Smooth muscle cell (in vitro differentiated cells): Measurements from ENCODE around the gene CD44. TPM values are rescaled to one million over a fixed set of nuclear protein-coding genes. Genes with fewer than 3 reads are reported as not detected.

Experiments
- DNase-seq: peaks from one replicate; lab custom pipeline; 2025; ENCODE audit not compliant: unreplicated experiment; lab: John Stamatoyannopoulos, UW
- H2AFZ ChIP-seq: fragments of 200-600 bp; sonication (generic); 2 replicates; pipeline ENCODE4 v1.6.0; 2016; ENCODE audit warnings: antibody characterized with exemption, low read depth, mild to moderate bottlenecking
- H3F3A ChIP-seq: fragments of 200-600 bp; sonication (generic); 2 replicates; pipeline ENCODE4 v1.6.0; 2017; ENCODE audit warnings: antibody characterized with exemption, low read depth
- H3K27ac ChIP-seq: fragments of 200-600 bp; sonication (generic); 2 replicates; pipeline ENCODE4 v1.5.1; 2016; ENCODE audit warnings: low read depth, mild to moderate bottlenecking
- H3K27me3 ChIP-seq: fragments of 200-600 bp; sonication (generic); 2 replicates; pipeline ENCODE4 v1.6.1; 2016; ENCODE audit warnings: low read depth, mild to moderate bottlenecking
- H3K36me3 ChIP-seq: fragments of 200-600 bp; sonication (generic); 2 replicates; pipeline ENCODE4 v1.5.1; 2016; ENCODE audit warnings: low read depth
- H3K4me1 ChIP-seq: fragments of 200-600 bp; sonication (generic); 2 replicates; pipeline ENCODE4 v1.5.1; 2016; ENCODE audit warnings: low read depth
- H3K4me2 ChIP-seq: fragments of 200-600 bp; sonication (generic); 2 replicates; pipeline ENCODE4 v1.6.0; 2016; ENCODE audit warnings: mild to moderate bottlenecking
- H3K4me3 ChIP-seq: fragments of 200-600 bp; sonication (generic); 2 replicates; pipeline ENCODE4 v1.5.1; 2016; ENCODE audit warnings: mild to moderate bottlenecking
- H3K79me2 ChIP-seq: fragments of 200-600 bp; sonication (generic); 2 replicates; pipeline ENCODE4 v1.6.0; 2016; ENCODE audit warnings: low read depth, mild to moderate bottlenecking
- H3K9ac ChIP-seq: fragments of 200-600 bp; sonication (generic); 2 replicates; pipeline ENCODE4 v1.6.0; 2016; ENCODE audit warnings: low read depth
- H3K9me3 ChIP-seq: fragments of 200-600 bp; sonication (generic); replicated peaks from 2 replicates; pipeline ENCODE4 v1.5.1; 2016; ENCODE audit warnings: low read depth
- H4K20me1 ChIP-seq: fragments of 200-600 bp; sonication (generic); 2 replicates; pipeline ENCODE4 v1.6.0; 2016; ENCODE audit warnings: low read depth
- CTCF ChIP-seq: fragments of 200-600 bp; sonication (generic); IDR thresholded peaks from 2 replicates; pipeline ENCODE4 v1.5.1; 2017; ENCODE audit warnings: borderline replicate concordance, mild to moderate bottlenecking, antibody characterized with exemption; ENCODE audit not compliant: insufficient read depth, poor library complexity, severe bottlenecking
- WGBS: methylation state at CpG from one replicate; pipeline ENCODE4 v1.1.7; 2016; ENCODE audit warnings: low lambda C conversion rate; 5-methylcytosine and 5-hydroxymethylcytosine counted together
- polyA plus RNA-seq: library from polyadenylated mRNA; unstranded; fragments of >200 nt; fragmentation: Nextera tagmentation; extraction: Ambion mirVana; gene quantifications from 2 replicates; pipeline ENCODE4 v1.2.1, GENCODE V29; 2016
- total RNA-seq: library from RNA; depleted of rRNA; stranded (reverse); fragments of >200 nt; gene quantifications from 2 replicates; pipeline ENCODE4 v1.2.3, GENCODE V29; 2014

The CD44 gene
- total and polyA plus RNA-seq, 2 experiments from 2014 or later = 116 to 248 TPM

- H3K36me3 ChIP-seq = peaks cover 3% of the 10 kb centered on the region
- H3K27ac ChIP-seq = no peak overlapping the region
These were observed 92.3 kb downstream of the CD44 start for GRCh38 chr11:35231076-35231860.

DNA sequence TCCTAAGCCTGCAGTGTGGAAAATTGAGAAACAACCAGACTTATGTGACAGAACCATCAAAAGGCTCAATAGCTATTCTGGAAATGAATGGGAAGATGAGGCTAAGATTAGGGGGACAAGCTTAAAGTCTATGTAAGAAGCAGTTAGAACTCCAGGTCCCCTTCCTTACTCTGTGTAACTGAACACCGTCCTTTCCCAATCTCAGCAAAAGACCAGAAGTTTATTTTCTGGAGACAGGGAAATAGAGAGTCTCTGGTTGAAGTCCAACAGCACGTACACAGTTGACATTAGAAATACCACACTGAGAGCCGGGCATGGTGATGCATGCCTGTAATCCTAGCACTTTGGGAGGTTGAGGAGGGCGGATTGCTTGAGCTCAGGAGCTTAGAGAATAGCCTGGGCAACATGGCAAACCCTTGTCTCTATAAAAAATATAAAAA, 93.9 kb downstream of the CD44 start:
- H3K27ac ChIP-seq = peak overlapping the region; percentile 73

More at GRCh38 chr11:35231076-35231860, 92.3 kb downstream of the CD44 start:
- Histone ChIP-seq H4K20me1 (no peaks in the 10 kb centered on the region), H3K9me3 (no peaks in the 10 kb centered on the region), H3F3A (peaks cover 13% of the 10 kb centered on the region), H2AFZ (no peak overlapping the region), H3K9ac (no peak overlapping the region), H3K79me2 (no peaks in the 10 kb centered on the region), H3K27me3 (no peaks in the 10 kb centered on the region), H3K4me3 (no peak overlapping the region), H3K4me2 (no peak overlapping the region), H3K4me1 (peaks cover 11% of the 10 kb centered on the region)
- no peak for TF ChIP-seq CTCF
- DNase-seq = no peak
- WGBS = 96% methylated on average over 5 of the region's 5 CpGs

DNA sequence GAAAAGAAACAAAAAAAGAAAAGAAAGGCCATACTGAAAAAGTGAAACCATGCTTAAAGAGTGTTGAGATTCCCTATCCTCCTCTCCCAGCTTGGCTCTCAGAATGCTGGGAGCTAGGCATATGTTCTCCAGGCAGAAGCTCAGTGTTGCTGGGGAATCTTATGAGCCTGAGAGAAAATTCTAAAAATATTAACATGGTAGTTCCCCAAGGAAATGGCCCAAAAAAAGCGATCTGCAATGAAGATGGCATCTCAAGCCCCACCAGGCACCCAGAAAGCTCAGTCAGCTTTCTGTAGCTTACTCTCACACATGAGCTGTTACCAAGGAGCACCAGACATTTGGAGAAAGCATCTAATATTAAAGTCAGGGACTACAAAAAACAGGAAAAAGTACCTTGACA, 94.5 kb downstream of the CD44 start:
- Histone ChIP-seq H3K4me1 (peaks cover 11% of the 10 kb centered on the region), H3K4me3 (no peak overlapping the region), H3K9me3 (no peaks in the 10 kb centered on the region), H3K4me2 (peak overlapping the region; percentile 66), H3K36me3 (peaks cover 3% of the 10 kb centered on the region), H3K79me2 (no peaks in the 10 kb centered on the region), H2AFZ (no peak overlapping the region), H4K20me1 (no peaks in the 10 kb centered on the region), H3K27ac (peak overlapping the region; percentile 73), H3K9ac (no peak overlapping the region), H3F3A (peaks cover 13% of the 10 kb centered on the region), H3K27me3 (no peaks in the 10 kb centered on the region)
- no peak for TF ChIP-seq CTCF
- WGBS = 91% methylated on average over 1 of the region's 1 CpG
- no peak for DNase-seq

More for the DNA sequence above, 93.9 kb downstream of the CD44 start:
- Histone ChIP-seq H3K27me3 (no peaks in the 10 kb centered on the region), H2AFZ (no peak overlapping the region), H3K9me3 (no peaks in the 10 kb centered on the region), H3K79me2 (no peaks in the 10 kb centered on the region), H3K9ac (peak overlapping the region; percentile 3), H4K20me1 (no peaks in the 10 kb centered on the region), H3K4me3 (no peak overlapping the region), H3F3A (peaks cover 13% of the 10 kb centered on the region), H3K36me3 (peaks cover 3% of the 10 kb centered on the region), H3K4me2 (peak overlapping the region; percentile 66), H3K4me1 (peaks cover 11% of the 10 kb centered on the region)
- TF ChIP-seq CTCF = no peak
- no peak for DNase-seq
- WGBS = 23% methylated on average over 4 of the region's 4 CpGs
